GM23338 (cell line): ENCODE data around the gene BICDL2. TPM values are rescaled to one million over a fixed set of nuclear protein-coding genes. Genes with fewer than 3 reads are reported as not detected.

ENCODE experiments used
- ATAC-seq: fragments of 200-7000 bp; cut with Tn5 transposase; 3 replicates; pipeline ENCODE4 v1.9.1; 2020
- DNase-seq: peaks from one replicate; pipeline ENCODE4 v3.0.0-alpha.2; 2015; ENCODE audit warnings: low spot score
- H2AFZ ChIP-seq: fragments of 200-600 bp; sonication (generic); 2 replicates; pipeline ENCODE4 v1.8.0; 2016; ENCODE audit warnings: antibody characterized with exemption, mild to moderate bottlenecking, moderate library complexity
- H3F3A ChIP-seq: fragments of 200-600 bp; sonication (generic); replicated peaks from 2 replicates; pipeline ENCODE4 v1.8.0; 2017; ENCODE audit warnings: antibody characterized with exemption, mixed run types, low read depth
- H3K27ac ChIP-seq: fragments of 200-600 bp; sonication (generic); 2 replicates; pipeline ENCODE4 v1.6.1; 2016; ENCODE audit warnings: low read depth
- H3K27me3 ChIP-seq: fragments of 200-600 bp; sonication (generic); 2 replicates; pipeline ENCODE4 v1.8.0; 2016; ENCODE audit warnings: mild to moderate bottlenecking, mixed run types, moderate library complexity; ENCODE audit not compliant: insufficient read depth
- H3K36me3 ChIP-seq: fragments of 200-600 bp; sonication (generic); 2 replicates; pipeline ENCODE4 v1.8.0; 2016; ENCODE audit warnings: mild to moderate bottlenecking; ENCODE audit not compliant: insufficient read depth
- H3K4me1 ChIP-seq: fragments of 200-600 bp; sonication (generic); 2 replicates; pipeline ENCODE4 v1.8.0; 2016; ENCODE audit warnings: mild to moderate bottlenecking, moderate library complexity; ENCODE audit not compliant: insufficient read depth
- H3K4me2 ChIP-seq: fragments of 200-600 bp; sonication (generic); 2 replicates; pipeline ENCODE4 v1.7.1; 2017; ENCODE audit warnings: mixed run types
- H3K4me3 ChIP-seq: fragments of 200-600 bp; sonication (generic); 2 replicates; pipeline ENCODE4 v1.6.1; 2016; ENCODE audit warnings: mixed run types
- H3K79me2 ChIP-seq: fragments of 200-600 bp; sonication (generic); replicated peaks from 2 replicates; pipeline ENCODE4 v1.8.0; 2017; ENCODE audit warnings: mild to moderate bottlenecking; ENCODE audit not compliant: insufficient read depth
- H3K9me2 ChIP-seq: fragments of 200-600 bp; sonication (generic); 2 replicates; pipeline ENCODE4 v1.8.0; 2017; ENCODE audit not compliant: insufficient read depth
- H4K20me1 ChIP-seq: fragments of 200-600 bp; sonication (generic); replicated peaks from 2 replicates; pipeline ENCODE4 v1.8.0; 2017; ENCODE audit warnings: mild to moderate bottlenecking; ENCODE audit not compliant: insufficient read depth
- H3K27ac Mint-ChIP-seq: 2 replicates; pipeline ENCODE4 v1.8.0; 2020; ENCODE audit warnings: inconsistent platforms, mild to moderate bottlenecking, moderate library complexity, mixed read lengths
- H3K27me3 Mint-ChIP-seq: 3 replicates; pipeline ENCODE4 v1.8.0; 2022; ENCODE audit warnings: low read depth, mild to moderate bottlenecking, moderate library complexity, mixed read lengths, inconsistent platforms; ENCODE audit not compliant: insufficient read depth, poor library complexity
- H3K36me3 Mint-ChIP-seq: 3 replicates; pipeline ENCODE4 v1.8.0; 2021; ENCODE audit warnings: low read depth, mild to moderate bottlenecking, inconsistent platforms, moderate library complexity, mixed read lengths
- H3K4me1 Mint-ChIP-seq: 3 replicates; pipeline ENCODE4 v1.8.0; 2020; ENCODE audit warnings: mild to moderate bottlenecking, inconsistent platforms, mixed read lengths
- H3K4me3 Mint-ChIP-seq: 3 replicates; pipeline ENCODE4 v1.8.0; 2021; ENCODE audit warnings: moderate library complexity, mild to moderate bottlenecking, inconsistent platforms, mixed read lengths
- H3K9me3 Mint-ChIP-seq: 3 replicates; pipeline ENCODE4 v1.8.0; 2020; ENCODE audit warnings: moderate library complexity, mild to moderate bottlenecking, inconsistent platforms, mixed read lengths
- CREB1 ChIP-seq: fragments of 250-450 bp; sonication (Bioruptor Pico); IDR thresholded peaks from 2 replicates; pipeline ENCODE4 v1.5.0; 2020; ENCODE audit warnings: low read depth, mild to moderate bottlenecking, moderate library complexity
- EZH2 ChIP-seq: fragments of 200-600 bp; sonication (generic); IDR thresholded peaks from one replicate; pipeline ENCODE4 v1.8.0; 2017; ENCODE audit warnings: antibody characterized with exemption, mild to moderate bottlenecking, low read depth; ENCODE audit not compliant: unreplicated experiment
- EZH2phosphoT487 ChIP-seq: fragments of 200-600 bp; sonication (generic); IDR thresholded peaks from one replicate; pipeline ENCODE4 v1.8.1; 2018; ENCODE audit warnings: antibody characterized with exemption; ENCODE audit not compliant: unreplicated experiment
- JUNB ChIP-seq: IDR thresholded peaks from one replicate; pipeline ENCODE4 v1.6.1; 2016; ENCODE audit warnings: antibody characterized with exemption; ENCODE audit not compliant: unreplicated experiment
- NANOG ChIP-seq: IDR thresholded peaks from 2 replicates; pipeline ENCODE4 v1.6.1; 2016; ENCODE audit warnings: antibody characterized with exemption, borderline replicate concordance
- POLR2AphosphoS5 ChIP-seq: IDR thresholded peaks from 2 replicates; pipeline ENCODE4 v1.6.1; 2016; ENCODE audit warnings: antibody characterized with exemption, low read depth
- STAT1 ChIP-seq: IDR thresholded peaks from one replicate; pipeline ENCODE4 v1.6.1; 2016; ENCODE audit warnings: antibody characterized with exemption; ENCODE audit not compliant: unreplicated experiment
- ZNF114 ChIP-seq: fragments of 250-450 bp; sonication (Bioruptor Pico); IDR thresholded peaks from 2 replicates; pipeline ENCODE4 v1.5.0; 2020; ENCODE audit warnings: mild to moderate bottlenecking, moderate library complexity
- ZNF331 ChIP-seq: fragments of 250-450 bp; sonication (Bioruptor Pico); IDR thresholded peaks from 2 replicates; pipeline ENCODE4 v1.5.0; 2020; ENCODE audit warnings: low read depth, mild to moderate bottlenecking, moderate library complexity
- polyA plus RNA-seq: library from polyadenylated mRNA; unstranded; fragments of >200 nt; fragmentation: Nextera tagmentation; extraction: Ambion mirVana; gene quantifications from 2 replicates; pipeline ENCODE4 v1.2.1, GENCODE V29; 2016
- total RNA-seq: library from RNA; depleted of rRNA; stranded (reverse); fragments of >200 nt; shearing (Covaris generic); gene quantifications from 2 replicates; pipeline ENCODE4 v1.2.3, GENCODE V29; 2014
- TF ChIP-seq, protein P1 (sequence below): IDR thresholded peaks from one replicate; pipeline ENCODE4 v1.6.1; 2018; ENCODE audit warnings: antibody characterized with exemption; ENCODE audit not compliant: unreplicated experiment
- TF ChIP-seq, protein P2 (sequence below), 2 experiments: fragments of 200-600 bp in 1 of 2; sonication (generic) in 1 of 2; conservative IDR thresholded peaks; 2 replicates each; pipeline versions ENCODE4 v1.5.1 to v1.6.1; 2016 to 2017; ENCODE audit warnings: antibody characterized with exemption in 2 of 2, low read depth in 2 of 2, mild to moderate bottlenecking in 2 of 2, moderate library complexity in 1 of 2
- TF ChIP-seq, protein P3 (sequence below): fragments of 250-450 bp; sonication (Bioruptor Pico); IDR thresholded peaks from 2 replicates; pipeline ENCODE4 v1.5.0; 2020; ENCODE audit warnings: mild to moderate bottlenecking, moderate library complexity
- TF ChIP-seq, protein P4 (sequence below): IDR thresholded peaks from 2 replicates; pipeline ENCODE4 v1.6.1; 2016; ENCODE audit warnings: antibody characterized with exemption

The BICDL2 gene
- total and polyA plus RNA-seq, 2 experiments from 2014 or later: 12.7 to 18.4 TPM

DNA sequence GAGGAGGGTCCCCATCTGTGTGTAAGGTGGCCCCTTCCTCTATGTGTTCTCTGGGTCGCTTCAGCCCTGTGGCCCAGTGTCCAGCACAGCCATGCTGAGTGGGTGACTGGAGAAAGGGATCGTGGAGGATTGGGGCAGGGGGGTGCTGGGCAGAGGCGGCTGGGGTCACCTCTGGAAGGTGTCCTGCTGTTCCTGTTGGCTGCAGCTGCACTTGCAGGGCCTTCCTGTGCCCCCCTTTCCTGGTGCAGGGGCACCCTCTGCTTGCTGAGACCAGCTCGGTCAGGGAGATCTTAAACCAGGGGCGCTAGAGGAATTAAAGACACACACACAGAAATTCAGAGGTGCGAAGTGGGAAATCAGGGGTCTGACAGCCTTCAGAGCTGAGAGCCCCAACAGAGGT, 39.8 kb upstream of the BICDL2 start:
- DNase-seq: no peak
- peaks cover 9% of the 10 kb centered on the region for H3K4me1 ChIP-seq
- Mint-ChIP-seq H3K4me3 (no peak overlapping the region), H3K4me1 (peaks cover 44% of the 10 kb centered on the region), H3K9me3 (no peaks in the 10 kb centered on the region; the same call in 2 of the 3 replicates), H3K36me3 (peaks cover 30% of the 10 kb centered on the region), H3K27me3 (peaks cover 12% of the 10 kb centered on the region), H3K27ac (no peak overlapping the region)
- no peak overlapping the region for H3K4me2 ChIP-seq
- no peaks in the 10 kb centered on the region for H3K9me2 ChIP-seq
- H3K27me3 ChIP-seq: no peaks in the 10 kb centered on the region
- no peak overlapping the region for H2AFZ ChIP-seq
- no peak overlapping the region for H3K4me3 ChIP-seq
- TF ChIP-seq, protein P1, sequence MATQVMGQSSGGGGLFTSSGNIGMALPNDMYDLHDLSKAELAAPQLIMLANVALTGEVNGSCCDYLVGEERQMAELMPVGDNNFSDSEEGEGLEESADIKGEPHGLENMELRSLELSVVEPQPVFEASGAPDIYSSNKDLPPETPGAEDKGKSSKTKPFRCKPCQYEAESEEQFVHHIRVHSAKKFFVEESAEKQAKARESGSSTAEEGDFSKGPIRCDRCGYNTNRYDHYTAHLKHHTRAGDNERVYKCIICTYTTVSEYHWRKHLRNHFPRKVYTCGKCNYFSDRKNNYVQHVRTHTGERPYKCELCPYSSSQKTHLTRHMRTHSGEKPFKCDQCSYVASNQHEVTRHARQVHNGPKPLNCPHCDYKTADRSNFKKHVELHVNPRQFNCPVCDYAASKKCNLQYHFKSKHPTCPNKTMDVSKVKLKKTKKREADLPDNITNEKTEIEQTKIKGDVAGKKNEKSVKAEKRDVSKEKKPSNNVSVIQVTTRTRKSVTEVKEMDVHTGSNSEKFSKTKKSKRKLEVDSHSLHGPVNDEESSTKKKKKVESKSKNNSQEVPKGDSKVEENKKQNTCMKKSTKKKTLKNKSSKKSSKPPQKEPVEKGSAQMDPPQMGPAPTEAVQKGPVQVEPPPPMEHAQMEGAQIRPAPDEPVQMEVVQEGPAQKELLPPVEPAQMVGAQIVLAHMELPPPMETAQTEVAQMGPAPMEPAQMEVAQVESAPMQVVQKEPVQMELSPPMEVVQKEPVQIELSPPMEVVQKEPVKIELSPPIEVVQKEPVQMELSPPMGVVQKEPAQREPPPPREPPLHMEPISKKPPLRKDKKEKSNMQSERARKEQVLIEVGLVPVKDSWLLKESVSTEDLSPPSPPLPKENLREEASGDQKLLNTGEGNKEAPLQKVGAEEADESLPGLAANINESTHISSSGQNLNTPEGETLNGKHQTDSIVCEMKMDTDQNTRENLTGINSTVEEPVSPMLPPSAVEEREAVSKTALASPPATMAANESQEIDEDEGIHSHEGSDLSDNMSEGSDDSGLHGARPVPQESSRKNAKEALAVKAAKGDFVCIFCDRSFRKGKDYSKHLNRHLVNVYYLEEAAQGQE: no peak
- TF ChIP-seq NANOG (no peak), EZH2 (no peak), CREB1 (CRISPR knock-in tag) (no peak), ZNF331 (no peak), JUNB (no peak), EZH2phosphoT487 (no peak), POLR2AphosphoS5 (no peak), ZNF114 (no peak), STAT1 (no peak)
- TF ChIP-seq, protein P2, sequence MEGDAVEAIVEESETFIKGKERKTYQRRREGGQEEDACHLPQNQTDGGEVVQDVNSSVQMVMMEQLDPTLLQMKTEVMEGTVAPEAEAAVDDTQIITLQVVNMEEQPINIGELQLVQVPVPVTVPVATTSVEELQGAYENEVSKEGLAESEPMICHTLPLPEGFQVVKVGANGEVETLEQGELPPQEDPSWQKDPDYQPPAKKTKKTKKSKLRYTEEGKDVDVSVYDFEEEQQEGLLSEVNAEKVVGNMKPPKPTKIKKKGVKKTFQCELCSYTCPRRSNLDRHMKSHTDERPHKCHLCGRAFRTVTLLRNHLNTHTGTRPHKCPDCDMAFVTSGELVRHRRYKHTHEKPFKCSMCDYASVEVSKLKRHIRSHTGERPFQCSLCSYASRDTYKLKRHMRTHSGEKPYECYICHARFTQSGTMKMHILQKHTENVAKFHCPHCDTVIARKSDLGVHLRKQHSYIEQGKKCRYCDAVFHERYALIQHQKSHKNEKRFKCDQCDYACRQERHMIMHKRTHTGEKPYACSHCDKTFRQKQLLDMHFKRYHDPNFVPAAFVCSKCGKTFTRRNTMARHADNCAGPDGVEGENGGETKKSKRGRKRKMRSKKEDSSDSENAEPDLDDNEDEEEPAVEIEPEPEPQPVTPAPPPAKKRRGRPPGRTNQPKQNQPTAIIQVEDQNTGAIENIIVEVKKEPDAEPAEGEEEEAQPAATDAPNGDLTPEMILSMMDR (conservative IDR thresholded peaks at IDR 0.05; ENCODE audit: low read depth in 2 of 2): no peak
- TF ChIP-seq, protein P3, sequence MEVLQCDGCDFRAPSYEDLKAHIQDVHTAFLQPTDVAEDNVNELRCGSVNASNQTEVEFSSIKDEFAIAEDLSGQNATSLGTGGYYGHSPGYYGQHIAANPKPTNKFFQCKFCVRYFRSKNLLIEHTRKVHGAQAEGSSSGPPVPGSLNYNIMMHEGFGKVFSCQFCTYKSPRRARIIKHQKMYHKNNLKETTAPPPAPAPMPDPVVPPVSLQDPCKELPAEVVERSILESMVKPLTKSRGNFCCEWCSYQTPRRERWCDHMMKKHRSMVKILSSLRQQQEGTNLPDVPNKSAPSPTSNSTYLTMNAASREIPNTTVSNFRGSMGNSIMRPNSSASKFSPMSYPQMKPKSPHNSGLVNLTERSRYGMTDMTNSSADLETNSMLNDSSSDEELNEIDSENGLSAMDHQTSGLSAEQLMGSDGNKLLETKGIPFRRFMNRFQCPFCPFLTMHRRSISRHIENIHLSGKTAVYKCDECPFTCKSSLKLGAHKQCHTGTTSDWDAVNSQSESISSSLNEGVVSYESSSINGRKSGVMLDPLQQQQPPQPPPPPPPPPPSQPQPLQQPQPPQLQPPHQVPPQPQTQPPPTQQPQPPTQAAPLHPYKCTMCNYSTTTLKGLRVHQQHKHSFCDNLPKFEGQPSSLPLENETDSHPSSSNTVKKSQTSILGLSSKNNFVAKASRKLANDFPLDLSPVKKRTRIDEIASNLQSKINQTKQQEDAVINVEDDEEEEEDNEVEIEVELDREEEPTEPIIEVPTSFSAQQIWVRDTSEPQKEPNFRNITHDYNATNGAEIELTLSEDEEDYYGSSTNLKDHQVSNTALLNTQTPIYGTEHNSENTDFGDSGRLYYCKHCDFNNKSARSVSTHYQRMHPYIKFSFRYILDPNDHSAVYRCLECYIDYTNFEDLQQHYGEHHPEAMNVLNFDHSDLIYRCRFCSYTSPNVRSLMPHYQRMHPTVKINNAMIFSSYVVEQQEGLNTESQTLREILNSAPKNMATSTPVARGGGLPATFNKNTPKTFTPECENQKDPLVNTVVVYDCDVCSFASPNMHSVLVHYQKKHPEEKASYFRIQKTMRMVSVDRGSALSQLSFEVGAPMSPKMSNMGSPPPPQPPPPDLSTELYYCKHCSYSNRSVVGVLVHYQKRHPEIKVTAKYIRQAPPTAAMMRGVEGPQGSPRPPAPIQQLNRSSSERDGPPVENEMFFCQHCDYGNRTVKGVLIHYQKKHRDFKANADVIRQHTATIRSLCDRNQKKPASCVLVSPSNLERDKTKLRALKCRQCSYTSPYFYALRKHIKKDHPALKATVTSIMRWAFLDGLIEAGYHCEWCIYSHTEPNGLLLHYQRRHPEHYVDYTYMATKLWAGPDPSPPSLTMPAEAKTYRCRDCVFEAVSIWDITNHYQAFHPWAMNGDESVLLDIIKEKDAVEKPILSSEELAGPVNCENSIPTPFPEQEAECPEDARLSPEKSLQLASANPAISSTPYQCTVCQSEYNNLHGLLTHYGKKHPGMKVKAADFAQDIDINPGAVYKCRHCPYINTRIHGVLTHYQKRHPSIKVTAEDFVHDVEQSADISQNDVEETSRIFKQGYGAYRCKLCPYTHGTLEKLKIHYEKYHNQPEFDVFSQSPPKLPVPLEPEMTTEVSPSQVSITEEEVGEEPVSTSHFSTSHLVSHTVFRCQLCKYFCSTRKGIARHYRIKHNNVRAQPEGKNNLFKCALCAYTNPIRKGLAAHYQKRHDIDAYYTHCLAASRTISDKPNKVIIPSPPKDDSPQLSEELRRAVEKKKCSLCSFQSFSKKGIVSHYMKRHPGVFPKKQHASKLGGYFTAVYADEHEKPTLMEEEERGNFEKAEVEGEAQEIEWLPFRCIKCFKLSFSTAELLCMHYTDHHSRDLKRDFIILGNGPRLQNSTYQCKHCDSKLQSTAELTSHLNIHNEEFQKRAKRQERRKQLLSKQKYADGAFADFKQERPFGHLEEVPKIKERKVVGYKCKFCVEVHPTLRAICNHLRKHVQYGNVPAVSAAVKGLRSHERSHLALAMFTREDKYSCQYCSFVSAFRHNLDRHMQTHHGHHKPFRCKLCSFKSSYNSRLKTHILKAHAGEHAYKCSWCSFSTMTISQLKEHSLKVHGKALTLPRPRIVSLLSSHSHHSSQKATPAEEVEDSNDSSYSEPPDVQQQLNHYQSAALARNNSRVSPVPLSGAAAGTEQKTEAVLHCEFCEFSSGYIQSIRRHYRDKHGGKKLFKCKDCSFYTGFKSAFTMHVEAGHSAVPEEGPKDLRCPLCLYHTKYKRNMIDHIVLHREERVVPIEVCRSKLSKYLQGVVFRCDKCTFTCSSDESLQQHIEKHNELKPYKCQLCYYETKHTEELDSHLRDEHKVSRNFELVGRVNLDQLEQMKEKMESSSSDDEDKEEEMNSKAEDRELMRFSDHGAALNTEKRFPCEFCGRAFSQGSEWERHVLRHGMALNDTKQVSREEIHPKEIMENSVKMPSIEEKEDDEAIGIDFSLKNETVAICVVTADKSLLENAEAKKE (CRISPR knock-in tag): no peak
- TF ChIP-seq, protein P4, sequence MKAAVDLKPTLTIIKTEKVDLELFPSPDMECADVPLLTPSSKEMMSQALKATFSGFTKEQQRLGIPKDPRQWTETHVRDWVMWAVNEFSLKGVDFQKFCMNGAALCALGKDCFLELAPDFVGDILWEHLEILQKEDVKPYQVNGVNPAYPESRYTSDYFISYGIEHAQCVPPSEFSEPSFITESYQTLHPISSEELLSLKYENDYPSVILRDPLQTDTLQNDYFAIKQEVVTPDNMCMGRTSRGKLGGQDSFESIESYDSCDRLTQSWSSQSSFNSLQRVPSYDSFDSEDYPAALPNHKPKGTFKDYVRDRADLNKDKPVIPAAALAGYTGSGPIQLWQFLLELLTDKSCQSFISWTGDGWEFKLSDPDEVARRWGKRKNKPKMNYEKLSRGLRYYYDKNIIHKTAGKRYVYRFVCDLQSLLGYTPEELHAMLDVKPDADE: no peak
- H3F3A ChIP-seq: no peaks in the 10 kb centered on the region
- H4K20me1 ChIP-seq: no peaks in the 10 kb centered on the region
- no peaks in the 10 kb centered on the region for H3K79me2 ChIP-seq
- no peaks in the 10 kb centered on the region; the same call in 1 of the 2 replicates for H3K36me3 ChIP-seq
- H3K27ac ChIP-seq: no peak overlapping the region
- no peak for ATAC-seq
